Measurements from ENCODE around the gene XAGE5. TPM values are rescaled to one million over a fixed set of nuclear protein-coding genes. Genes with fewer than 3 reads are reported as not detected.

The XAGE5 gene
- total and polyA plus RNA-seq, 2 of the 13 experiments (the other 11 are each of a cell fraction or from before 2014, with no cell fraction given): not detected

- 0% methylated on average over 6 of the region's 6 CpGs for WGBS (ENCODE audit: low lambda C conversion rate)
- Histone ChIP-seq H3K9me3 (ENCODE audit: low read length) (no peaks in the 10 kb centered on the region), H3K9ac (ENCODE audit: insufficient read depth, low read depth, low read length) (no peak overlapping the region), H3K36me3 (replicated peaks in 1 of 2; ENCODE audit: control insufficient read depth in 1 of 2, insufficient read depth in 2 of 2, low read length in 2 of 2) (no peaks in the 10 kb centered on the region), H2AFZ (ENCODE audit: low read length) (no peak overlapping the region), H3K4me2 (ENCODE audit: low read depth, low read length) (no peak overlapping the region), H3K4me3 (replicated peaks in 1 of 3; ENCODE audit: insufficient read depth in 1 of 3, low read depth in 2 of 3, low read length in 3 of 3) (no peak overlapping the region), H3K27ac (ENCODE audit: extremely low read length, insufficient read depth, low read length) (no peak overlapping the region), H3K27me3 (ENCODE audit: control insufficient read depth in 1 of 2, insufficient read depth in 2 of 2, low read length in 2 of 2) (no peaks in the 10 kb centered on the region), H3K4me1 (ENCODE audit: insufficient read depth, low read length) (no peaks in the 10 kb centered on the region), H4K20me1 (ENCODE audit: insufficient read depth, low read length) (no peaks in the 10 kb centered on the region), H3K79me2 (ENCODE audit: insufficient read depth, low read length) (no peaks in the 10 kb centered on the region)
- BruUV-seq (replicated peaks): no TSS peak
- CTCF ChIA-PET (ENCODE audit: low intra/inter-chr PET ratio, low total read pairs): no interaction called here
- no peak for FAIRE-seq
- intact Hi-C loops (cut with micrococcal nuclease; ENCODE audit: unreplicated experiment): no loop called here
- no peak for ATAC-seq
- DNase-seq (ENCODE audit: low spot score): no peak
- TF ChIP-seq EEA1 (CRISPR knock-in tag; IDR thresholded peaks at IDR 0.05; ENCODE audit: borderline replicate concordance): no peak
- TF ChIP-seq EHMT2 (IDR thresholded peaks at IDR 0.05; ENCODE audit: borderline replicate concordance, low read depth, low read length): no peak
- TF ChIP-seq HMGA1 (CRISPR knock-in tag; conservative IDR thresholded peaks at IDR 0.05): no peak
- TF ChIP-seq NFIC (IDR thresholded peaks at IDR 0.05; ENCODE audit: low read length): no peak
- no peak for TF ChIP-seq ZNF225 (CRISPR knock-in tag; IDR thresholded peaks at IDR 0.05)
- TF ChIP-seq ZNF34 (CRISPR knock-in tag; IDR thresholded peaks at IDR 0.05; ENCODE audit: borderline replicate concordance): no peak
- TF ChIP-seq, protein P1, sequence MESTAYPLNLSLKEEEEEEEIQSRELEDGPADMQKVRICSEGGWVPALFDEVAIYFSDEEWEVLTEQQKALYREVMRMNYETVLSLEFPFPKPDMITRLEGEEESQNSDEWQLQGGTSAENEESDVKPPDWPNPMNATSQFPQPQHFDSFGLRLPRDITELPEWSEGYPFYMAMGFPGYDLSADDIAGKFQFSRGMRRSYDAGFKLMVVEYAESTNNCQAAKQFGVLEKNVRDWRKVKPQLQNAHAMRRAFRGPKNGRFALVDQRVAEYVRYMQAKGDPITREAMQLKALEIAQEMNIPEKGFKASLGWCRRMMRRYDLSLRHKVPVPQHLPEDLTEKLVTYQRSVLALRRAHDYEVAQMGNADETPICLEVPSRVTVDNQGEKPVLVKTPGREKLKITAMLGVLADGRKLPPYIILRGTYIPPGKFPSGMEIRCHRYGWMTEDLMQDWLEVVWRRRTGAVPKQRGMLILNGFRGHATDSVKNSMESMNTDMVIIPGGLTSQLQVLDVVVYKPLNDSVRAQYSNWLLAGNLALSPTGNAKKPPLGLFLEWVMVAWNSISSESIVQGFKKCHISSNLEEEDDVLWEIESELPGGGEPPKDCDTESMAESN (CRISPR knock-in tag; conservative IDR thresholded peaks at IDR 0.05): no peak
- TF ChIP-seq PAXIP1 (CRISPR knock-in tag; conservative IDR thresholded peaks at IDR 0.05): 0 out of 2 replicates have a peak, but pooled peaks have one; percentile 17
- TF ChIP-seq, protein P2, sequence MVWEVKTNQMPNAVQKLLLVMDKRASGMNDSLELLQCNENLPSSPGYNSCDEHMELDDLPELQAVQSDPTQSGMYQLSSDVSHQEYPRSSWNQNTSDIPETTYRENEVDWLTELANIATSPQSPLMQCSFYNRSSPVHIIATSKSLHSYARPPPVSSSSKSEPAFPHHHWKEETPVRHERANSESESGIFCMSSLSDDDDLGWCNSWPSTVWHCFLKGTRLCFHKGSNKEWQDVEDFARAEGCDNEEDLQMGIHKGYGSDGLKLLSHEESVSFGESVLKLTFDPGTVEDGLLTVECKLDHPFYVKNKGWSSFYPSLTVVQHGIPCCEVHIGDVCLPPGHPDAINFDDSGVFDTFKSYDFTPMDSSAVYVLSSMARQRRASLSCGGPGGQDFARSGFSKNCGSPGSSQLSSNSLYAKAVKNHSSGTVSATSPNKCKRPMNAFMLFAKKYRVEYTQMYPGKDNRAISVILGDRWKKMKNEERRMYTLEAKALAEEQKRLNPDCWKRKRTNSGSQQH (CRISPR knock-in tag; IDR thresholded peaks at IDR 0.05; ENCODE audit: low read depth): no peak
- in situ Hi-C loops (cut with HindIII; ENCODE audit: extremely low pct_ligation_motif_present, low pct_unique_long_range_greater_than_20kb): no loop called here
- POLR2A ChIA-PET: no interaction called here
These were observed 54.4 kb downstream of the XAGE5 start for GRCh38 chrX:52865343-52865998.

Data from HepG2 (cell line).